Uterus (tissue), 2 donors: ENCODE results near the gene NAV2.

Source experiments
- CTCF ChIP-seq, 4 experiments: fragments of 200-600 bp in 2 of 4; fragments of 450-650 bp in 2 of 4; sonication (generic) in 2 of 4; IDR thresholded peaks; one replicate each; pipeline ENCODE4 v1.5.1; 2016 to 2019; ENCODE audit warnings: antibody characterized with exemption in 4 of 4, mild to moderate bottlenecking in 2 of 4, moderate library complexity in 1 of 4
- POLR2A ChIP-seq, 2 donors: fragments of 450-650 bp; IDR thresholded peaks; one replicate each; pipeline ENCODE4 v1.6.1; 2016; ENCODE audit warnings: antibody characterized with exemption in 2 of 2, mild to moderate bottlenecking in 1 of 2, moderate library complexity in 1 of 2

DNA sequence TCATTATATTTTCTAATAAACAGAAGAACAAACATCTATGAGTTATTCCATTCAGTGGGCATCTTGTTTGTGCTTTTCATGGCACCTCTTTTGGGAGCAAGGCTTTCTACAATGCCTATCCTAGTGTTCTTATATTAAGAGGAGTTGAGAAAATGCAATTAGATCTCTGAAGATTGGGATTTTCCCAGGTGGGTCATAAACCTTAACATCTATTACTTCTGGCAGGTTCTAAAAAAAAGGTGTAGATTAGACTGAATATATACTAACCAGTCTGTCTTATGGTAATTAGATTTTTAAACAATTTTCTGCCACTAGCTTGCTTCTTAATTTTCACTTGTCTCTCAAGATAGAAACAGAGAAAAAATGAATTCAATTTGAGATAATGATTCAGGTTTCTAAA is 128.3 kb downstream of the NAV2 start:
- no peak for TF ChIP-seq CTCF (IDR thresholded peaks at IDR 0.05)
- TF ChIP-seq POLR2A (IDR thresholded peaks at IDR 0.05): no peak
